WTC11 (cell line): ENCODE measurements around the gene RPS4Y1.

ENCODE experiments used
- ATF6 ChIP-seq: sonication (generic); formaldehyde crosslinking; IDR thresholded peaks from 2 replicates; pipeline ENCODE4 v1.8.1; 2023; ENCODE audit warnings: mild to moderate bottlenecking, missing genetic modification reagents
- CREM ChIP-seq: sonication (generic); formaldehyde crosslinking; IDR thresholded peaks from 2 replicates; pipeline ENCODE4 v1.8.1; 2022; ENCODE audit warnings: mild to moderate bottlenecking, missing genetic modification reagents, moderate library complexity
- CTCF ChIP-seq: fragments of 200-600 bp; IDR thresholded peaks from 2 replicates; pipeline ENCODE4 v1.8.0; 2022; ENCODE audit warnings: antibody characterized with exemption
- GABPB1 ChIP-seq: sonication (generic); formaldehyde crosslinking; IDR thresholded peaks from 2 replicates; pipeline ENCODE4 v1.8.1; 2023; ENCODE audit warnings: mild to moderate bottlenecking, missing genetic modification reagents
- KAT7 ChIP-seq: sonication (generic); formaldehyde crosslinking; IDR thresholded peaks from 2 replicates; pipeline ENCODE4 v1.8.1; 2023; ENCODE audit warnings: missing genetic modification reagents, mild to moderate bottlenecking, borderline replicate concordance
- MAX ChIP-seq: sonication (generic); formaldehyde crosslinking; IDR thresholded peaks from 2 replicates; pipeline ENCODE4 v1.8.0; 2022; ENCODE audit warnings: mild to moderate bottlenecking, missing genetic modification reagents
- PRRX2 ChIP-seq: fragments of 250-450 bp; sonication (Bioruptor Pico); IDR thresholded peaks from 2 replicates; pipeline ENCODE4 v1.8.0; 2021; ENCODE audit warnings: mild to moderate bottlenecking
- ZNF532 ChIP-seq: fragments of 250-450 bp; sonication (Bioruptor Pico); IDR thresholded peaks from 2 replicates; pipeline ENCODE4 v1.9.0; 2021; ENCODE audit warnings: mild to moderate bottlenecking, borderline replicate concordance

GRCh38 chrY:2797991-2798390, 43.4 kb upstream of the RPS4Y1 start:
- TF ChIP-seq ATF6 (no peak), CREM (CRISPR knock-in tag) (no peak), CTCF (no peak), GABPB1 (no peak), ZNF532 (CRISPR knock-in tag) (no peak), MAX (CRISPR knock-in tag) (no peak), KAT7 (CRISPR knock-in tag) (no peak), PRRX2 (CRISPR knock-in tag) (no peak)
